Stimulated activated naive B cell treated with anti-CD40 and anti-IgM and Interleukin-4, amounts not matched to agents 10 μg/mL and 1 μg/mL and 100 μg/mL, for 72 hours (primary cell): ENCODE results near the gene MAP3K7.
A peak's percentile ranks its signal among the peaks of the same experiment; 100 is the strongest.
"Not testable (repeated sequence)": the region's sequence is repeated elsewhere in the genome, so short reads cannot be mapped to it uniquely, and the experiment has no call there.

ENCODE experiments used
- ATAC-seq, 2 donors: fragments of 150-1000 bp; cut with Tn5 transposase; replicated peaks; 2 replicates each; pipeline ENCODE4 v1.10.0; 2021; ENCODE audit warnings: moderate library complexity in 1 of 2
- DNase-seq: peaks from one replicate; pipeline ENCODE4 v3.0.0; 2021
- H3K27ac Mint-ChIP-seq: one replicate; pipeline ENCODE4 v1.8.0; 2022; ENCODE audit warnings: mild to moderate bottlenecking, mixed read lengths
- H3K27me3 Mint-ChIP-seq, 2 donors: one replicate each; pipeline ENCODE4 v1.8.0; 2022; ENCODE audit warnings: mixed read lengths in 2 of 2
- H3K36me3 Mint-ChIP-seq, 2 donors: one replicate each; pipeline ENCODE4 v1.8.0; 2022; ENCODE audit warnings: mixed read lengths in 2 of 2, mild to moderate bottlenecking in 1 of 2
- H3K4me1 Mint-ChIP-seq, 2 donors: one replicate each; pipeline ENCODE4 v1.8.0; 2022; ENCODE audit warnings: mixed read lengths in 2 of 2, mild to moderate bottlenecking in 1 of 2
- H3K4me3 Mint-ChIP-seq, 2 donors: one replicate each; pipeline ENCODE4 v1.8.0; 2022; ENCODE audit warnings: mild to moderate bottlenecking in 2 of 2, mixed read lengths in 2 of 2, moderate library complexity in 1 of 2
- H3K9me3 Mint-ChIP-seq, 2 donors: one replicate each; pipeline ENCODE4 v1.8.0; 2022; ENCODE audit warnings: mixed read lengths in 2 of 2, mild to moderate bottlenecking in 1 of 2

Gene MAP3K7

DNA sequence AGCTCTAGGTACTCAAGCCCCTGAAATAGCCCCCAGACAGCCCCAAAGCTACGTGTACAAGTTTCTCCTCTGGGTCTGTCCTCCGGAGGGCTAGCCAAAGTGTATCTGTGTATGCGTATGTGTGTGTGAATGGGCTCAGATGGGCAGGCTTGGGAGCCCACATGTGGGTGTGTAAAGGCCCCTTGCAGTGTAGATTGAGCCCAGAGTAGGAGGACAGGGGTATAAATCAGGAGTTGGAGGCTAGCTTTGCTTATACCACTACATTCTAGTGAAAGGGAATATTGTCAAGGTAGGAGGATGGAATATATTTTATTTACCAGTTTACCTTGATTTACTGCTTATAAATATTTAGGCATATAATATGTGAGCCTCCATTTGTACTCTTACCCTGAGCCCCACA is 9.0 kb upstream of the MAP3K7 start:
- peaks cover 28 to 36% of the 10 kb centered on the region in 2 donors for H3K27me3 Mint-ChIP-seq
- ATAC-seq = no peak
- no peak overlapping the region for H3K4me3 Mint-ChIP-seq
- no peaks in the 10 kb centered on the region for H3K9me3 Mint-ChIP-seq
- H3K36me3 Mint-ChIP-seq = no peaks in the 10 kb centered on the region
- no peaks in the 10 kb centered on the region for H3K4me1 Mint-ChIP-seq
- H3K27ac Mint-ChIP-seq = no peak overlapping the region
- no peak for DNase-seq

DNA sequence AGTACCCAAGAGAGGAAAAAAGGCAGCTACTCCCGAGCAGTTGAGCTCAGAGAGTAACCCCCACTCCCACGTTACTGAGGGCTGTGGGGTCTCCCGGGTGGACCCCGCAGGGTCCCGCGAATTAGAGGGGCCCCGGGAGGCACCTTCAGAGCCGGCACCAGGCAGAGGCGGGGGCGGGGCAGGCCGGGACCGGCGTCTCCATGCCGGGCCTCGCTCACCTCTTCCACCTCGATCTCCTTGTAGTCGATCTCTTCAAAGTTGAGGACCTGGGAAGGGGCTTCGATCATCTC is 381 bp downstream of the MAP3K7 start:
- Mint-ChIP-seq H3K36me3 (peaks cover 5 to 6% of the 10 kb centered on the region in 2 donors), H3K4me1 (peaks cover 21 to 31% of the 10 kb centered on the region in 2 donors), H3K27me3 (peaks cover 2 to 7% of the 10 kb centered on the region in 2 donors), H3K27ac (peak overlapping the region; percentile 99), H3K4me3 (peak overlapping the region; percentile 95), H3K9me3 (no peaks in the 10 kb centered on the region)
- ATAC-seq (peak; percentile 35 to 45), DNase-seq (no peak)

DNA sequence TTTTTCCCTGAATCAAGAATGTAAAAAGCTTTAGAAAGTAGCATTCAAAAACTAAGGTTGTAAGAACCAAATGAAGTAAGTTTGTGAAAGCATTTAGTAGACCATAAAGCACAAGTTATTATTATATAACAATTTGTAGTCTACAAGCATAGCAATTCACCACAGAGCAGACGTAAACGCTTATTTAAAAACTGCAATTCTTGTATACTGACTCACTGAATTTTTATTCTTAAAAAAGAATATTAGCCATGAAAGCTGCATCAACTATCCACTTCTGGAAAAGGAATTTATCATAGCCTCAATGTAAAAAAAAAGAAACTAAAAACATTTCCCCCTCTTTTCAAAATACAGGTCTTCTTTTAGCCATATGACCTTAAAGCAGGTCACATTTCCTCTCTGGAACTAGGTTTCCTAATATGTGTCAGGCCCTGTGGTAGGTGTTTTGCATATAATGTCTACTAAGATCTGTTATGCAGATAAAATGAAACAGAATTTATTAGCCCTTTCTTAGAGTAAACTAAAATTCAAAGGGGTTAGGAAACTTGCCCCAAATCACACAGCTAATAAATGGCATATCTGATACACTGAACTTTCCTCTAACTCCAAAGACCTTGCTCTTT is 2.1 kb downstream of the MAP3K7 start:
- Mint-ChIP-seq H3K9me3 (no peaks in the 10 kb centered on the region), H3K4me3 (peak overlapping the region; percentile 48 to 50), H3K4me1 (peaks cover 21 to 31% of the 10 kb centered on the region in 2 donors), H3K27me3 (peaks cover 0 to 5% of the 10 kb centered on the region in 2 donors), H3K27ac (peak overlapping the region; percentile 9), H3K36me3 (peaks cover 5 to 6% of the 10 kb centered on the region in 2 donors)
- DNase-seq (no peak), ATAC-seq (no peak)

GRCh38 chr6:90583836-90584481 is 2.9 kb downstream of the MAP3K7 start:
- Mint-ChIP-seq H3K27me3 (no peaks in the 10 kb centered on the region), H3K36me3 (peaks cover 5 to 6% of the 10 kb centered on the region in 2 donors), H3K9me3 (no peaks in the 10 kb centered on the region), H3K4me1 (peaks cover 21 to 31% of the 10 kb centered on the region in 2 donors), H3K27ac (peak overlapping the region; percentile 75), H3K4me3 (peak overlapping the region; percentile 41 to 50)
- ATAC-seq = no peak
- DNase-seq = no peak

GRCh38 chr6:90583179-90583835 is 3.6 kb downstream of the MAP3K7 start:
- Mint-ChIP-seq H3K27ac (peak overlapping the region; percentile 75), H3K4me3 (peak overlapping the region in 1 of 2 donors; percentile 50), H3K27me3 (no peaks in the 10 kb centered on the region)

GRCh38 chr6:90581146-90581545 is 5.7 kb downstream of the MAP3K7 start:
- ATAC-seq (no peak), DNase-seq (no peak)
- Mint-ChIP-seq H3K36me3 (peaks cover 3 to 6% of the 10 kb centered on the region in 2 donors), H3K27ac (no peak overlapping the region), H3K9me3 (no peaks in the 10 kb centered on the region), H3K4me1 (peaks cover 17 to 26% of the 10 kb centered on the region in 2 donors), H3K4me3 (no peak overlapping the region), H3K27me3 (no peaks in the 10 kb centered on the region)

More at GRCh38 chr6:90583179-90583835, 3.6 kb downstream of the MAP3K7 start:
- Mint-ChIP-seq H3K36me3 (peaks cover 5 to 6% of the 10 kb centered on the region in 2 donors), H3K9me3 (no peaks in the 10 kb centered on the region), H3K4me1 (peaks cover 21 to 31% of the 10 kb centered on the region in 2 donors)
- DNase-seq (no peak), ATAC-seq (no peak)

DNA sequence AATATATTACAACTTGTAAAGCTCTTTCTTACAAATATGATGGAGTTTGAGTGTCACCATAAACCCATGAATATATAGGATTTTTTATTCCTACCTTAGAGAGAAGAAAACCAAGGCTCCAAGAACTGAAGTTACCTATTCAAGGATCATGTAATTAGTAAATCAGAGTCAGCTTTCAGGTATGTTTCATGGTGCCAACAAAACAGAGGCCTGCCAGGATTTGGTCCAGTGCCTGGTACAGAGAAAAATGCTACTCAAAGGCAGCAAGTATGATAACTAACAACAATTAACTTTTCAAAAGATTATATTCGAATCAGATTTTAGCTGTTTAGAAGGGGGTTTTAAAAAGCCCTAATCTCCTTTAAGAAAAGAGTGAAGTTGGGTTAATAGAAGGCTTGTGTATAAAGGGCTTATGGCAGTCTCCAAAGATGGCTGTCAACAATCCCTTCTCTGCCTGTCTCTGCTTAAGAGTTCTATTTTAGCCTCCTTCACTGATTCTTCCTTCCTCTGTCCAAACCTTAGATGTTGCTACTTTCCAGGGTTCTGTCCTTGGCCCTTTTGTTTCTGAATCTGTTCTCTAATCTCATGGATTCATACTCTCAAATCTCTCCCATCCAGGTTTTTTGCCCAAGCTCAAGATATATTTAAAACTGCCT is 7.8 kb downstream of the MAP3K7 start:
- H3K27ac Mint-ChIP-seq = no peak overlapping the region
- DNase-seq (no peak), ATAC-seq (no peak)
- no peaks in the 10 kb centered on the region for H3K27me3 Mint-ChIP-seq
- H3K4me1 Mint-ChIP-seq = peaks cover 10 to 15% of the 10 kb centered on the region in 2 donors
- H3K4me3 Mint-ChIP-seq = no peak overlapping the region
- peaks cover 2 to 3% of the 10 kb centered on the region in 2 donors for H3K36me3 Mint-ChIP-seq
- no peaks in the 10 kb centered on the region for H3K9me3 Mint-ChIP-seq

- Mint-ChIP-seq H3K27me3 (no peaks in the 10 kb centered on the region), H3K9me3 (no peaks in the 10 kb centered on the region), H3K36me3 (peaks cover 5 to 7% of the 10 kb centered on the region in 2 donors), H3K4me1 (peaks cover 5 to 8% of the 10 kb centered on the region in 2 donors), H3K4me3 (no peak overlapping the region), H3K27ac (peak overlapping the region; percentile 48)
- ATAC-seq (no peak), DNase-seq (no peak)
Observed at GRCh38 chr6:90575267-90575666, 11.6 kb downstream of the MAP3K7 start.

- Mint-ChIP-seq H3K27ac (no peak overlapping the region), H3K9me3 (no peaks in the 10 kb centered on the region), H3K27me3 (no peaks in the 10 kb centered on the region), H3K36me3 (peaks cover 8 to 12% of the 10 kb centered on the region in 2 donors), H3K4me1 (peaks cover 8 to 14% of the 10 kb centered on the region in 2 donors), H3K4me3 (no peak overlapping the region)
- no peak for ATAC-seq
- no peak for DNase-seq
Observed at GRCh38 chr6:90574610-90575009, 12.3 kb downstream of the MAP3K7 start.

- peaks cover 14 to 21% of the 10 kb centered on the region in 2 donors for H3K4me1 Mint-ChIP-seq
- H3K27me3 Mint-ChIP-seq = no peaks in the 10 kb centered on the region
- peaks cover 9 to 19% of the 10 kb centered on the region in 2 donors for H3K36me3 Mint-ChIP-seq
- no peak overlapping the region for H3K4me3 Mint-ChIP-seq
- ATAC-seq (no peak), DNase-seq (no peak)
- no peaks in the 10 kb centered on the region for H3K9me3 Mint-ChIP-seq
- no peak overlapping the region for H3K27ac Mint-ChIP-seq
Observed at GRCh38 chr6:90573624-90574023, 13.2 kb downstream of the MAP3K7 start.

DNA sequence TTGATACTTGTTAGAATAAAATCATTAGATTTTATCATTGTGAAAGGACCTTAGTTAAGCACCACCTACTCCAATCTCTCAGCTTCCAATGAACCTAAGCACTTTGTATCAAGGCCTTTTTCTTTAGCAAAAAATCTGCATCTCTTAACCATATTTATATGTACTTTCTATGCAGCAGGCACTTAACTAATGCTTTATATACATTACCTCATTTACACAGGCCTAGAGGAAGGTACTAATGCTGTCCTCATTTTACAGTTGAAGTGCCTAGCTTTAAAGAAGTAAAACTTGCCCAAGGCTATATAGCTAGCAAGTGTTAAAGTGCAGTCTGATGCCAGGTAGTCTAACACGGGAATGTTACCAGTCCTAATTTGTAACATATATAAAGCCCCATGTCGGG is 14.0 kb downstream of the MAP3K7 start:
- Mint-ChIP-seq H3K27me3 (no peaks in the 10 kb centered on the region), H3K4me1 (peaks cover 14 to 21% of the 10 kb centered on the region in 2 donors), H3K4me3 (no peak overlapping the region), H3K9me3 (no peaks in the 10 kb centered on the region), H3K36me3 (peaks cover 10 to 21% of the 10 kb centered on the region in 2 donors), H3K27ac (no peak overlapping the region)
- no peak for DNase-seq
- ATAC-seq = no peak

- DNase-seq (no peak), ATAC-seq (peak; percentile 84 to 86)
- Mint-ChIP-seq H3K4me3 (no peak overlapping the region), H3K27ac (peak overlapping the region; percentile 31), H3K36me3 (peaks cover 32 to 49% of the 10 kb centered on the region in 2 donors), H3K27me3 (no peaks in the 10 kb centered on the region), H3K4me1 (peaks cover 25 to 40% of the 10 kb centered on the region in 2 donors), H3K9me3 (peaks cover 0 to 2% of the 10 kb centered on the region in 2 donors)
Observed at GRCh38 chr6:90569223-90569622, 17.6 kb downstream of the MAP3K7 start.

GRCh38 chr6:90567682-90568081 is 19.2 kb downstream of the MAP3K7 start:
- not testable (repeated sequence) for ATAC-seq, DNase-seq, H3K27ac Mint-ChIP-seq, H3K27me3 Mint-ChIP-seq, H3K4me3 Mint-ChIP-seq, H3K9me3 Mint-ChIP-seq
- Mint-ChIP-seq H3K4me1 (peaks cover 29 to 40% of the 10 kb centered on the region in 2 donors), H3K36me3 (peaks cover 38 to 62% of the 10 kb centered on the region in 2 donors)

DNA sequence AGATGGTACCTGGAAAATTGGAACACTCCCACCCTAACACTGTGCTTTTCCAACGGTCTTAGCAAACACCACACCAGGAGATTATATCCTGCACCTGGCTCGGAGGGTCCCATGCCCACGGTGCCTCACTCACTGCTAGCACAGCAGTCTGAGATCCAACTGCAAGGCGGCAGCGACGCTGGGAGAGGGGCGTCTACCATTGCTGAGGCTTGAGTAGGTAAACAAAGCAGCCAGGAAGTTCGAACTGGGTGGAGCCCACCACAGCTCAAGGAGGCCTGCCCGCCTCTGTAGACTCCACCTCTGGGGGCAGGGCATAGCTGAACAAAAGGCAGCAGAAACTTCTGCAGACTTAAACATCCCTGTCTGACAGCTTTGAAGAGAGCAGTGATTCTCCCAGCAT is 24.5 kb downstream of the MAP3K7 start:
- H3K9me3 Mint-ChIP-seq, H3K27me3 Mint-ChIP-seq, DNase-seq, ATAC-seq, H3K27ac Mint-ChIP-seq, H3K4me3 Mint-ChIP-seq: not testable (repeated sequence)
- Mint-ChIP-seq H3K4me1 (peaks cover 17 to 18% of the 10 kb centered on the region in 2 donors), H3K36me3 (peaks cover 42 to 54% of the 10 kb centered on the region in 2 donors)
